ENCODE results near the gene CYP2U1. TPM values are rescaled to one million over a fixed set of nuclear protein-coding genes. Genes with fewer than 3 reads are reported as not detected.

Gene CYP2U1
- total RNA-seq (10 to 100 TPM; 10.4 to 14.0 (median 12.5) TPM), polyA plus RNA-seq (1 to 10 TPM; 5.5 to 6.2 (median 5.9) TPM)
- long read RNA-seq, donor 1, full-length matches to known transcripts: 1 of 1 reads
- long read RNA-seq, donor 1, partial matches to known transcripts: 0 of 1 reads
- long read RNA-seq, donor 1, other reads (novel, unspliced or antisense): 0 of 1 reads
- long read RNA-seq, donor 2, full-length matches to known transcripts: 1 of 1 reads
- long read RNA-seq, donor 2, partial matches to known transcripts: 0 of 1 reads
- long read RNA-seq, donor 2, other reads (novel, unspliced or antisense): 0 of 1 reads

- intact Hi-C loops (cut with DNase I; ENCODE audit: low total_unique reads): loop anchor here (5.0 kb wide), 1 partner anchor 61 kb away; no protein-coding TSS in a partner anchor
- no peaks in the 10 kb centered on the region for H3K36me3 ChIP-seq
- H3K27ac ChIP-seq: peak within 1 kb of the TSS; percentile 69 to 88 (median 84)
- 3 to 14% (median 4%) methylated on average over 33 to 78 of the region's 78 CpGs for WGBS, 5 donors
- H3K4me3 ChIP-seq: peak within 1 kb of the TSS; percentile 70 to 87 (median 81)
- no peaks in the 10 kb centered on the region for H3K9me3 ChIP-seq
- peak in 1 of 3 donors; percentile 55 for TF ChIP-seq POLR2A (IDR thresholded peaks at IDR 0.05)
- peak; percentile 81 to 93 (median 86) for TF ChIP-seq POLR2AphosphoS5 (IDR thresholded peaks at IDR 0.05)
- TF ChIP-seq CTCF (IDR thresholded peaks at IDR 0.05 in 8 of 11, conservative IDR thresholded peaks at IDR 0.05 in 3 of 11): peak in 8 of 11 experiments; percentile 16 to 53 (median 29)
- peaks cover 7 to 37% (median 23%) of the 10 kb centered on the region in 6 donors for H3K4me1 ChIP-seq
- peaks cover 0 to 5% (median 0%) of the 10 kb centered on the region in 7 donors for H3K27me3 ChIP-seq (replicated peaks in 1 of 7)
- peak; percentile 97 for DNase-seq
Measured at GRCh38 chr4:107930821-107931774, at the start of gene CYP2U1. TSS of gene CYP2U1 (plus strand) at chr4:107931549. CDS start at chr4:107931644, 95 bp downstream.

- no peaks in the 10 kb centered on the region for H3K27me3 ChIP-seq (replicated peaks in 1 of 7)
- peaks cover 0 to 35% (median 26%) of the 10 kb centered on the region in 8 donors for H3K9me3 ChIP-seq
- no peak for TF ChIP-seq CTCF (IDR thresholded peaks at IDR 0.05 in 8 of 11, conservative IDR thresholded peaks at IDR 0.05 in 3 of 11)
- TF ChIP-seq POLR2AphosphoS5 (IDR thresholded peaks at IDR 0.05): no peak
- TF ChIP-seq POLR2A (IDR thresholded peaks at IDR 0.05): no peak
- no peaks in the 10 kb centered on the region for H3K4me1 ChIP-seq
- no peak overlapping the region for H3K27ac ChIP-seq
- DNase-seq: no peak
- intact Hi-C loops (cut with DNase I; ENCODE audit: low total_unique reads): no loop called here
- H3K4me3 ChIP-seq: no peak overlapping the region
- H3K36me3 ChIP-seq: no peaks in the 10 kb centered on the region
Measured at GRCh38 chr4:107885865-107886264, 45.5 kb upstream of the CYP2U1 start.

DNA sequence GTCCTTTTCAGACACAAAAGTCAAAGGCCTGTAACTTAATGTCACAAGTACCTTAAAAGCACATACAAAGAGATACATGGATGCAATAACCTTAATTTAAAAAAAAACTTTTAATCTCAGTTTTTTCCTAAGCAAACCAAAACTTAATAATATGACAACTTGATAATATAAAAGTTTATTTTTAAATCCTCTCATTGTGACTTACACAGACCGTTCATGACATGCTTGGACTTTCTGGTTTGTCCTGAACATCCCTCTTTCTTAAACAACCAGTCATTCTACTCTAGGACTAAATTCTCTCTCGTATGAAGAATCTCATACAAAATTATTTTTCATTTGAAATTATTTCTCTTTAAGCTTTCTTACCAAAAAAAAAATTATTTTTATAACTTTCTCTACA lies 43.1 kb upstream of the CYP2U1 start:
- no peak overlapping the region for H3K4me3 ChIP-seq
- TF ChIP-seq POLR2A (IDR thresholded peaks at IDR 0.05) (no peak), CTCF (IDR thresholded peaks at IDR 0.05 in 8 of 11, conservative IDR thresholded peaks at IDR 0.05 in 3 of 11) (no peak), POLR2AphosphoS5 (IDR thresholded peaks at IDR 0.05) (no peak)
- no peaks in the 10 kb centered on the region for H3K4me1 ChIP-seq
- H3K27me3 ChIP-seq (replicated peaks in 1 of 7): no peaks in the 10 kb centered on the region
- intact Hi-C loops (cut with DNase I; ENCODE audit: low total_unique reads): no loop called here
- peaks cover 0 to 35% (median 26%) of the 10 kb centered on the region in 8 donors for H3K9me3 ChIP-seq
- H3K27ac ChIP-seq: no peak overlapping the region
- H3K36me3 ChIP-seq: no peaks in the 10 kb centered on the region
- DNase-seq: no peak
- WGBS, 5 donors: 36 to 63% (median 40%) methylated on average over 2 of the region's 2 CpGs

Data from spleen (tissue), 13 donors.